Stimulated activated CD8-positive, alpha-beta memory T cell treated with anti-CD3 and anti-CD28 coated beads, Interleukin-15, amount 100 ng/mL, for 4 hours (primary cell): ENCODE measurements around the gene PGGHG.
"Not testable (repeated sequence)": the region's sequence is repeated elsewhere in the genome, so short reads cannot be mapped to it uniquely, and the experiment has no call there.

Source experiments
- DNase-seq, 2 donors: peaks; one replicate each; pipeline ENCODE4 v3.0.0-alpha.2; 2020; ENCODE audit warnings: low read depth in 2 of 2

PGGHG gene

DNA sequence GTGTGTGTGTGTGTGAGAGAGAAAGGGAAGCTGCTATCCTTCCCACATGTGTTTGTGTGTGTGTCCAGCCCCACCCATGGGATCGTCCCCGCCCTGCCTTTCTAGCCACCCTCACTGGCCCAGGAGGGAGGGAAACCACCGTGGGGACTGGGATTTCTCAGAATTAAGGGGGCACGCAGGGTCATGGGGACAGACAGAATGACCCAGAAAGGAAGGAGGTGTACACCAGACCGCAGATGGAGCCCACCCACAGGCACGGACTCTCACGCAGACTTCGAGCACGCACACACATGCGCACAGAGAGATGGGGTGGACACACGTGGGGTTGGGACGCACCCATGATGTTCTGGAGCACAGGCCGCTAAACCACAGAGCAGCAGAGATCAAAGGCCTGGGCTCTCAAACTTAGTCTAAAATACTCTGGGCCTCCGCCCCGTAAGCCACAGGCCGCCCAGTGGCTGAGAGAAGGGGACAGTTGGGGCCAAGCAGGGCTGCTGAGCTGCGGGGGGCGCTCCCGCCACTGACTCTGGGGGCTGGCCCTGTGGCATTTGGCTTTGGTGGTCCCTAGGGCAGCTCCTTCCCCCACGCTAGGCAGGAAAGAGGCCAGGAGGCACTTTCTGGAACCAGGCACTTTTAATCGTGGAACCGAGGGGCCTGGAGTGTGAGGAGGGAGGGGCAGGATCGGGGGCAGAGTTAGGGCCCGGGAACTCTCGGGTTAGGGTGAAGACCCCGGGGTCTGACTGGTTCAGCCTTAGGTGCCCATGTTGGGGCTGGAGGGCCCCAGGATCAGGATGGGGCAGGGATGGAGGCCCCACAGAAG lies 8.9 kb downstream of the PGGHG start:
- no peak for DNase-seq

DNA sequence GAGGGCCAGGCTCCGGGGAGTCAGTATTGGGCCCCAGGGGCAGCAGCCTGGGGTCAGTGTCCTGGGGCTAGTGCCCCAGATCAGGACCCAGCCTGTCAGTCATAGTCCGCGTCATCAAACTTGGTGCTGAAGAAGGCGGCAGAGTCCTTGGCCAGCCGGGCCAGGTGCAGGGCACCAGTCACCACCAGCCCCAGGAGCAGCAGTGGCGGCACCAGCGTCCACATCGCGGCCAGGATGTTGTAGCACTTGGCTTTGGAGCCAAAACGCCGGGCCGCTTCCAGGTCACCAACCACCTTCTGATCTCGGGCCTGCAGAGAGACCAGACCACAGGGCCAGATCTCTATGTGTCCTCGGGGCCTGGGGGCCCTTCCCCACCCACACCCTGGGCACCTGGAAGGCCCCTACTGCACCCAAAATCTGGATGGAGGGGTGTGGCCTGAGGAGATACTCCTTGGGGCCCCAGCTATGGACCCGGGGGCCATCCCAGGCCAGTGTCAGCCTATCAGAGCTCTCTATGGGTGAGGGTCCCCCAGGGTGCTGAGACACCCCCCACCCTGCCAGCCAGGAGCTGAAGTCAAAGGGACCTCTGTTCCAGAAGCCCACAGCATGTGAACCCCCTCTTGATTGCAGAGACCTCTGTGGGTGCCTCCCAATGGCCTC lies 9.6 kb downstream of the PGGHG start:
- DNase-seq: no peak

DNA sequence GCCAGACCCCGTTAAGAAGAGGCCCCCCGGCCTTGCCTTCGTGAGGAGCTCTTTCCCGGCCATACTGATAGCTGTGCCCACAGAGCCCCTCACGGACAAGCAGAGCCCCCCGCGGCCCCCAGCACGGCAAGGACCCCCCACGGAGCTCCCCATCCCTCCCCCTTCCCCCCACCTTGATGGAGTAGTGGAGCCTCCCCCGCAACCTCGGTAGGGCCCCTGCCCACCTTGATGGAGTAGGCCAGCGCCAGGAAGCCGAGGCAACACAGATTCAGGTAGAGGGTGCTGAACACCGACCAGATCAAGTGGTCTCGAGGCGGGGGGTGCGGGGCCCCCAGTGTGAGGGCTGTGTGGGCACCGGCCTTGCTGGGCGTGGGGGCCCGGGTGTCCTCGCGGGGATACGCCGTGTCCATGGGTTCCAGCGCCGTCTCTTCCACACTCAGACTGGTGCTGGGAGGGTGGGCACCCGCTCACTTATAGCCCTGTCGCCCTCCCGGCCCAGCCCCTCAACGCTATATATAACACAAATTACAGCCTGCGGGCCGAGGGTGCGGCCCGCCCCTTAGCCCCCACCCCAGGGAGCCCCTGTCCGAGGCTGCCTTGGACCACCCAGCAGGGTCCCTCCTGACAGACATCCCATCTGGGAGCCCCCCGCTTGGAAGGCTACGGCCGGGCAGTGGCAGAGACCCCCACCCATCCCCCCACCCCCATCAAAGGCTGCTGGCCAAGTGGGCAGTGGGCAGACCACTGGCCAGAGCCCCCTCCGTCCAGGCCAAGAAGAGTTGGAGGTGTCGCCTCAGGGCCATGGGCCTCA lies 10.4 kb downstream of the PGGHG start, which contains the start of gene IFITM5:
TSS of gene IFITM5 (minus strand) at position 446 of the 811 bp plus-strand sequence. CDS start at position 410, 36 bp downstream.
- no peak for DNase-seq

DNA sequence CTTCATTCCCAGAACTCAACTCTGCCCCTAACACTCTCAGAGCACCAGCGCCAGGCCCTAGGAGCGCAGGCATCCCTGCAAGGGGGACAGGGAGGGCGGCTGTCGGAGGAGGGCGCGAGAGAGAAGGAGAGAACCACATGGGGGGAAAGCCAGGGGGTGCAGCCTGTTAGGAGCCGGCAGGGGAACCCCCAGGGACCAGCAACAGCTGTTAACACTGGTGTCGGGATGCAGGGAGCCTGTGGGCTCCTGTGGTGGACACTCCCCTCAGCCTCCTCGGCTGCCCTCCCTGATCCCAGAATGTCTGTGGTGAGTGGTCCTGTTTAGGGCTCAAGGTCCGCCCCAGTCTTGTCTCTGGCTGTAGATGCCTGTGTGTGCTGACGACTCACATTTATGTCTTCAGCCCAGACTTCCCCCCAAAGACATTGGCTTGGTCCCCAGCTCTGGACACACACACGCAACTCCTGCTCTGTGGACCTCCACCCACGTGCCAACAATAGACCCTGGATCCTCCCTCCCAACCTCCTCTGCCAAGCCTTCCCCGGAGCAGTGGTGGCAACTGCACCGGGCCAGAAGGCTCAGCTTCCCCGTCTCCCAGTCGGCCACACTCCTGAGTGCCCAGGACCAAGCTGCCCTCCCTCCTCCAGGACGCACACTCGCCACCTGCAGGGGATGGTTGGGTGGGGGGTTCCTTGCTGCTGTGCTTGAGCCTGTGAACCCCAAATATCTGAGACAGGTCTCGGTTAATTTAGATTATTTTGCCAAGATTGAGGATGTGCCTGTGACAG lies 11.2 kb downstream of the PGGHG start:
- no peak for DNase-seq

DNA sequence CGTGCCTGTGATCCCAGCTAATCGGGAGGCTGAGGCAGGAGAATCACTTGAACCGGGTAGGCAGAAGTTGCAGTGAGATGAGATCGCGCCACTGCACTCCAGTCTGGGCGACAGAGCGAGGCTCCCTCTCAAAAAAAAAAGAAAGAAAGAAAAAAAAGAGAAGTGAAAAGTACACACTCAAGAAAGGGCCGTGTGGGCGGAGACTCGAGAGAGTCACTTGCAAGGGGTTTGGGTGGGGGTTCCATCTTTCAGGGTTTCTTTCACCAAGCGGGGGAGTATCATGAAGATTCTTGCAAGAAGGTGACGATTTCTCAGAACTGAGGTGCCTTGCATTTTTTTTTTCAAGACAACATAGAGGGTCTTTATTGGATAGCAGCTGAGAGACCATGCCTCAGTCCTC lies 14.4 kb downstream of the PGGHG start:
- no peak for DNase-seq

DNA sequence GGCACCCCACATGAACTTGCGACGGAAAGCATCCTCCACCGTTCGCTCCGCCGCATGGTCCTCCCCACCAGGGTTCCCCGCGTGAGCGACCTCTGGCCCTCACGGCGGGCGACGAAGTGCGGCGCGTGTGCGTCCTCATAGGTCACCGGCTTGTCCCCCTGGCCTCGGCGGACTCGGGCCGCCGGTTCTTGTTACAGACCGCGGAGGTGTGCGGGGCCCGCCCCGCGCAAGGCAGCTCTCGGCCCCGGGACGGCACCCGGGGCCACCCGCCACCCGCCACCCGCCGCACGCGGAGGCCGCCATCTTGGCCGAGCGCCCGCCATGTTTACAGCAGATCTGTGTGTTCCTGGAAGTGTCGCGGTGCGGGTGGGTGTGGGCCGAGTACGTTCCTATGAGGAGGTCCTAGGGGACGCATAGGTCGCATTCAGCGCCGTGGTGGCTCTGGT lies 15.2 kb downstream of the PGGHG start:
- no peak for DNase-seq

DNA sequence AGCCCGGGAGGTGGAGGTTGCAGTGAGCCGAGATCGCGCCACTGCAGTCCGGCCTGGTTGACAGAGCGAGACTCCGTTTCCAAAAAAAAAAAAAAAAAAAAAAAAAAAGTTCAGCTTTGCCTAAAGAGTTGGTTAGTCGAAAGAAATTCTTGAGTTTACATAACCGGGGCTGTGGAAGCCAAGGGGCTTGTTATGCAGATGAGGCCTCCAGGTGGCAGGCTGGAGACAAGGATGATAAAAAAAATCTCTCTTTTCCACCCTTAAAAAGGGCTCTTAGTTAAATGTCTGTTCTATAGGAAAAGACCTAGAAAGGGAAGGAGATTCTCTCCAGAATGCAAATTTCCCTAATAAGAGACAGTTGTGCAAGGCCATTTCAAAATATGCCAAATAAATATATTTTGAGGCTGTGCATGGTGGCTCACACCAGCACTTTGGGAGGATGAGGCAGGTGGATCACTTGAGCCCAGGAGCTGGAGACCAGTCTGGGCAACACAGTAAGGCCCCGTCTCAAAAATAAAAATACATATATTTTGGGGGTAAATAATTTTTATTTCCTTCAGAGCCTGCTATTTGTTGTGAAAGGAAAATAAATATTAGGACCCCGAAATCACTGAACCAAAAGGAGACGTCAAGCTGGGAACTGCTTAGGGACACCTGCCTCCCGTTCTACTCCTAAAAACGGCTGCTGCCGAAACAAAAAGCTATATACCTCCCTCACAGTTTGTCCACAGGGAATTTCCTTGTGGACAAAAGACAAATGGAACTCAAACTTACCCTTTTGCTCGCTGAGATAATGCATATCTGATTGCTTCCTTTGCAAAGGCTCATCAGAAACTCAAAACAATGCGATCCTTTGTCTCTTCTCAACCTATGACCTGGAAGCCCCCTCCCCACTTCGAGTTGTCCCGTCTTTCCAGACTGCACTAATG lies 16.3 kb downstream of the PGGHG start:
- DNase-seq: no peak

DNA sequence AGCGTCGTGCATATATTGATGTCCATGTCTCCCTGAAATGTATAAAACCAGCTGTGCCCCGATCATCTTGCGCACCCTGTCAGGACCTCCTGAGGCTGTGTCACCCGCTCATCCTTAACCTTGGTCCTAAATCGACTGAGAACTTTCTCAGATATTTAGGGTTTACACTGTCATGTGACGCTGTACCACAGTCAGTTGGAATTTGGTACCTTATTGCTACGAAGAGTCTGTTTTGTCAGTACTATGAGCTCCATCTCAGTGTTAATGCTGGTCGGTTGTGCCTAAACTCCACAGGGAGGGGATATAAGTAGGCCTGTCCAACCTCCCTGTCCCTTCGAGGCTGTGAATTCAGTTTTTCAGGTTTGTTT lies 16.9 kb downstream of the PGGHG start:
- no peak for DNase-seq

DNA sequence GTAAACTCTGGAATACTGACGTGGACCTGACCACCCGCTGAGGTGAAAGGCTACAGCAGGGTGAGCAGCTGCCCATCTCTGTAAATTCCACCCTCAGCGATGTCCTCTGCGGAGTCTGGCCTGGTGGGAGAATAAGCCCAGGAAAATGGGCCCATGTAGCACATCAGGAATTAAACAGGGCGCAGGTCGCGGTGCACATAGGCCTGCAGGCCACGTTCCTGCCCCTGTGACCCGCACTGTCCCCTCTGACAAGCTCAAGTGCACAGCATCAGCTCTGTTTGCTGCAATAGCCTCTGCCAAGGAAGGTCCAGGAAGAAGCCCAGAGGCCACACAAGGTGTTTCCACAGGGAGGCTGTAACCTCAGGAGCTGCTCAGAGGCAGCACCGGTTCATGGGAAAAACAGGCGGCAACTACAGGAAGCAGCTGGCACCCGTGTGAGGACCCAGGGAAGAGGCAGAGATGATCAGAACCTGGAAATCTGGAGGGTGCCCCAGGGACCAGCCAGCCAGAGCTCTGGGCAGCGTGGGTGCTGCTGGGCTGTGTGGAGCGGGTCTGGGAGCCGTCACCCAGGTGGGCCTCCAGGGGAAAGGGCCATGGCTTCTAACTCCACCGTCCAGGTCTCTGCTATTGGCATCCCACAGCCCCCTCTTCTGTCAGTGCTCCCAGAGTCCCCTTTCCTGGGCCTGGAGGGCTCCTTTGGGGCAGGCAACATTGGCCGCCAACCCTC lies 17.9 kb downstream of the PGGHG start:
- no peak for DNase-seq

DNA sequence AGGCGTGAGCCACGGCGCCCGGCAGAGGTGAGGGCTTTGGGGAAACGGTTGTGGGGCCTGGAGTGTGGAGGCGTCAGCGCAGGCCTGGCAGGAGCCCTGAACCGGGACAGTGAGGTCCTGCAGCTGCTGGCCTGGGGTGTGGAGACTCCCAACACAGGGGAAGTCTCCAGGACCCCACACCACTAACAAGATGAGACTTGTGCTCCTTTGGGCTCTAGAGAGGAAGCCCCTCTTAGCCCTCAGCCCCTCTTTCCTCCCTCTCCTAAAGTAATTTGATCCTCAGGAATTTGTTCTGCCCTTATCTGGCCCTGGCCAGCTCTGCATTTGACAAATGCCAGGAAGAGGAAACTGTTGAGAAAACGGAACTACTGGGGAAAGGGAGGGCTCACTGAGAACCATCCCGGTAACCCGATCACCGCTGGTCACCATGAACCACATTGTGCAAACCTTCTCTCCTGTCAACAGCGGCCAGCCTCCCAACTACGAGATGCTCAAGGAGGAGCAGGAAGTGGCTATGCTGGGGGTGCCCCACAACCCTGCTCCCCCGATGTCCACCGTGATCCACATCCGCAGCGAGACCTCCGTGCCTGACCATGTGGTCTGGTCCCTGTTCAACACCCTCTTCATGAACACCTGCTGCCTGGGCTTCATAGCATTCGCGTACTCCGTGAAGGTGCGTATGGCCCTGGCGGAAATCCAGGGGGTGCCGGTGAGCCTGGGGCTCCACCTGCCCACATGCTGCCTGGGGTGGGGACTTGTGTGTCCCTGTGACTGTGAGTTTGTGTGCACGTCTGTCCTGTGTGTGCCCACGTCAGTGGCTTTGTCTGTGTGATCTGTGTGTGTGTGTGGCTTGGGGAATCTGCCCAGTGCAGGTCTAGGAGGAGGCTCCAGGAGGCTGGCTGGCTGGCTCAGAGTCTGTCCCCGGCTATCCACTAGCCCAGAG lies 19.1 kb downstream of the PGGHG start, which contains the start of gene IFITM2:
TSS of gene IFITM2 (plus strand) at position 51 of the 943 bp plus-strand sequence. CDS start at position 428, 377 bp downstream.
- DNase-seq: not testable (repeated sequence)

DNA sequence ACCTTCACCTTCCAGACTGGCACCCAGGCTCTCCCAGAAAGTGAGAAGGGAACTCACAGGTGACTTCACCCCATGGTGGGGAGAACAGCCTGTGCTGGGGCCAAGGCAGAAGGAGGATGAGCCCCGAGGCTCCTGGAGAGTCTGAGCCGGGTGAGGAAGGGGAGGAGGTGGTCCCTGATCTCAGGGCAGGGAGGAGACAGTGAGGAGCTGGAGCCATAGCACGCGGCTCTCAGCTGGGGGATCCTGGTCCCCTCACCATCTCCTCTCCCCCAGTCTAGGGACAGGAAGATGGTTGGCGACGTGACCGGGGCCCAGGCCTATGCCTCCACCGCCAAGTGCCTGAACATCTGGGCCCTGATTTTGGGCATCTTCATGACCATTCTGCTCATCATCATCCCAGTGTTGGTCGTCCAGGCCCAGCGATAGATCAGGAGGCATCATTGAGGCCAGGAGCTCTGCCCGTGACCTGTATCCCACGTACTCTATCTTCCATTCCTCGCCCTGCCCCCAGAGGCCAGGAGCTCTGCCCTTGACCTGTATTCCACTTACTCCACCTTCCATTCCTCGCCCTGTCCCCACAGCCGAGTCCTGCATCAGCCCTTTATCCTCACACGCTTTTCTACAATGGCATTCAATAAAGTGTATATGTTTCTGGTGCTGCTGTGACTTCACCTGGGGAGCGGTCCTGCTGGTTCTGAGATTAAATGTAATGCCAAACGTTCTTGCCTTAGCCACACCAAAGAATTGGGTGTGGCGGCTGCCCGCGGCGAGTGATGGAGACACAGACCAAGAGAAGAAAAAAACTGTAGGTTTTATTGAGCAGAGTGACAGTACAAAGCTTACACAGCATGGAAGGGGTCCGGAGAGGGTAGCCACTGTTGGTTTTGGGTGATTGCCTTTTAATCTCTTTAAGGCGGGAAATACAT lies 20.1 kb downstream of the PGGHG start:
- not testable (repeated sequence) for DNase-seq

DNA sequence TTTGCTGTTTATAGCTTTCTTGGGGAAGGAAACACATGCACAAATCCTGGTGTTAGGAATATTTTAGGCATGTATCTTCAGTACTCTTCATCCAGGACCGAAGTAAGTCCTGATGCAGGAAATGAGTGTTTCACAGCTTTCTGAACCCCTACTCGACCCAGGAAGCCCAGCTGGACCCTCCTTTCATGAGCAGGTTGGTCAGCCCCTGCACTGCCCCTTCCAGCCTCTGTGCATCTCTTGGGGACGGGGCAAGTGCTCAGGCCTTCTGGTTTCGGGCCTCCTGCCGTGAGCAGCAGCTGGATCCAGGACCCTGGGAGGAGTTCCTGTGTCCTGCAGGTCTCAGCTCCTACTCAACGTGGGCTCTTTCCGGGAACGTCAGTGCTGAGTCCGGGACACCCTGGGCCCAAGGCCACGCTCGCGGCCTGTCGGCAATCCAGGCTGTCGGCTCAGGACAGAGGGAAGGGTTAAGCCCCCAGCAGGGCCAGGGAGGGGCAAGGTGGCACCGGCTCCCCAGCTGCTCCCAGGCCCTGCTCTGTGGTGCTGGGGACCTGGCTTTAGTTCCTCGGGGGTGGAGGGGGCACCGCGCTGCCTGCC lies 21.1 kb downstream of the PGGHG start:
- not testable (repeated sequence) for DNase-seq

DNA sequence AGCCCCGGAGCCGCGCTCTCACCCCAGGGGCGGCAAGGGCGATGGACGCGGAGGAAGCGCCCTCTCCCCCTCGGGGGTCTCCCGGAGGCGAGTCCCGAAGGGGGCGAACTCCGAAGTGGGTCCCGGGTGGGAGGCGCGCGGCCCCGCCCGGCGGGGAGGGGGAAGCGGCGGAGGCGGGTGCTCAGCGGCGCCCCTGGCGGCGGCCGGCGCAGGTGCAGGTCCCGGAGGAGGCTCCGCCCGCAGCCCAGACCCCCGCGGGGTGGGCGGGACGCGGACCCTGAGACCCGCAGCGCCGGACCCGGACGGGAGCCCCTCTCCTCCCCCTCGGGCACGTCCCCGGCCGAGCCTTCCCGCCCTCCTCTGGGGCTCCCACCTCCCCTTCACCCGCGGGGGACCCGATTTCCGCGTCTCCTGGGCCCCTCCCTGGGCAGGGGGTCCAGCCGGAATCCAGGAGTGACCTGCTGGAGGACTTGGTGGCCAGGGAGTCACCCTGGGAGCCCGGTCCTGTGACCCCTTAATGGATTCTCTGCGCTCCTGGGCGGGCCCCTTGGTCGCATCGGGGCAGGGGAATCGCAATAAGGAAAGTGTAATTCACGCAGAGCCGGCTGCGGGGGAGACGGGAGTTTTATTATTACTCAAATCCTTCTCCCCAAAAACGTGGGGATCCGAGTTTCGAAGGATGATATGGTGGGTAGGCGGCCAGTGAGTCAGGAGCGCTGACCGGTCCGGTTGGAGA lies 22.3 kb downstream of the PGGHG start:
- DNase-seq: not testable (repeated sequence)

DNA sequence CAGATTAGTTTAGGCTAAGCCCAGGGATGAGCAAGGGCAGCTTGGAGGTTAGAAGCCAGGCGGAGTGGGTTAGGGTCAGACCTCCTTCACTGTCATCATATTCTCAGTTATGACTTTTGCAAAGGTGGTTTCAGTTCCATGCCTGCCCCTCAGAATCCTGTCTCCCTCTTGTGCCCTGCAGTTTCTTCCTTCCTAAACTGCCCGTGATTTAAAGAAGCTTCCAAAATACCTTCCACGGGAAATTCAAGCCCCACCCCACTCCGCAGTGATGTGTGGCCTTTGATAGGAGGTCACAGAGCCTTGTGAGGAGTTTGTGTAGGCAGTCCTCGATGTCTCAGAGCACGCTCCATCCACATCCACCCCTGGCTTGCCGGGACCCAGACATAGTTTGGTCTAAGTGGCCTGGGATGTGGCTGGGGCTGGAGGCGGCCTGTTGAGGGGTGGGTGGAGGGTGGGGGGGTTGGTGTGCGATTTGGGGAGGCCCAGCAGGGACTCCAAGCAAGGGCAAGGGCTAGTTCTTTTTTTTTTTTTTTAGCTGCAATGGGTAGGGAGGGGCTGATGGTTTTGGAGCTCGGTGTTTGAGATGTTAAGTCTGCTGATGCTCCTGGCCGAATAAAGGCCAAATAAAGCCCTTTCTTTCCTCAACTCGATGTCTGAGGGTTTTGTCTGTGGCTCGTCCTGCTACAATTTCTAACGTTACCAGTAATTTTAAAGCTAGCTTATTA lies 23.3 kb downstream of the PGGHG start:
- no peak for DNase-seq

DNA sequence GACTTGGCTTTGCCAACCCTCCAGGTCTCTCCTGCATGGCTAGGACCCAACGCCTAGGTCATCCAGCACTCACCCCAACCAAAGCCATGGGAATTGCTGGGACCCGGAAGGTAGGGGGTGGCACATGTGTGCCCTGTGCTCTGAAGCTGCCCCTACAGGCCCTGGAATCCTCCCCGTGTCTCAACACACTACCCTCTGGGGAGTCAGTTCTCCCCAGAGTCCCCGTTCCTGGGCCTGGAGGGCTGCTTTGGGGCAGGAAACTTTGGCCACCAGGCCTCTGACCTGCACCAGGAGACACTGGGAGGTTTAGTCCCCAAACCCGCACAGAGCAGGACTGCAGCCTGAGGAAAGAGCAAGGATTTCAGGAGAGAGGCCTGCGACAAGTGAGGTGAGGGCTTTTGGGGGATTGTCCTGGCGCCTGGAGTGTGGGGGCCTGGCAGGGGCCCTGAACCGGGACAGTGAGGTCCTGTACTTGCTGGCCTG lies 24.4 kb downstream of the PGGHG start:
- DNase-seq: no peak
